ENCODE measurements around the gene C1orf232. TPM values are rescaled to one million over a fixed set of nuclear protein-coding genes. Genes with fewer than 3 reads are reported as not detected.
A peak's percentile ranks its signal among the peaks of the same experiment; 100 is the strongest.

The C1orf232 gene
- total RNA-seq, 1 experiment from 2014 or later = not detected

DNA sequence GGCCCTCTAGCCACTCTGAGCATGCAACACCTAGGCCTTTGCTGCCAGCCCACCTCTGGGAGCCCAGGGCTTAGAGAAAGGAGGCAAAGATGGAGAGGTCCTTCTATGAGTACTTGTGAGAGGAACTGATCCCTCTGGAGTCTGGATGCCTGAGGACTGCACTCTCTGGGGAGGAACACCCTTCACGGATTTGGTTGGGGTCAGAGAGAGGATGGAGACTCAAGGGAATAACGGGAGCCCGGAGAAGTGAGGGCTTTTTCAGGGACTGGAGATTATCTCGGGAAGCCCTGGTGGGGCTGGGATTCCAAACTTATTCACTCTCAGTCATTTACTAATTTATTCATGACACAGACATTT is 413 bp upstream of the C1orf232 start:
- peaks cover 4% of the 10 kb centered on the region for H3K36me3 ChIP-seq (replicated peaks; ENCODE audit: control insufficient read depth, insufficient read depth, low read length)
- peaks cover 11% of the 10 kb centered on the region for H3K27me3 ChIP-seq (ENCODE audit: control insufficient read depth, insufficient read depth, low read length)
- no peak overlapping the region for H3K4me3 ChIP-seq (ENCODE audit: insufficient read depth, low read depth, low read length)
- DNase-seq = no peak

DNA sequence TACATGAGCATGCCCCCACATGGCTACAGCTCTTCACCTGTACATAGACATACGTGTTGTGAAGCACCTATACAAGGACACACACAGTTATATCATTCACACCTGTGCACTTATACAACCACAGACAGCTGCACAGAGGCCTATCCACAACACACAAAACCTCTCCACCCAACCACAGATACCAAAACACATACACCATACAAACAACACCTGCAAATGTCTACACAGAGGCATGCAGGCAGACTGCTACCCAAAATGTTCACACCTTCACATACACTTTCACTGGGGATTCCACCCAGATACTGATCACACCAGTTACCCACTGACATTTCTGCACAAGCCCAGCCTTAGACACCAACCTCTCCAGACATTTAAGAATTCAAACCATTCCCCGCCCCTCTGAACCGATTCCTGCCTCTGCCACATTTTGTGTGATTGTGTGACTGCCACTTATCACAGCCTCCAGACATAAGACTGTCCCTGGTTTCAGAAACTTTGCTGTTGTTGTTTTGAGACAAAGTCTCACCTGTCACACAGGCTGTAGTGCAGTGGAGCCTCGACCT is 2.0 kb downstream of the C1orf232 start:
- peaks cover 32% of the 10 kb centered on the region for H3K27me3 ChIP-seq (ENCODE audit: control insufficient read depth, insufficient read depth, low read length)
- peaks cover 4% of the 10 kb centered on the region for H3K36me3 ChIP-seq (replicated peaks; ENCODE audit: control insufficient read depth, insufficient read depth, low read length)
- H3K4me3 ChIP-seq (ENCODE audit: insufficient read depth, low read depth, low read length) = no peak overlapping the region
- DNase-seq = no peak

DNA sequence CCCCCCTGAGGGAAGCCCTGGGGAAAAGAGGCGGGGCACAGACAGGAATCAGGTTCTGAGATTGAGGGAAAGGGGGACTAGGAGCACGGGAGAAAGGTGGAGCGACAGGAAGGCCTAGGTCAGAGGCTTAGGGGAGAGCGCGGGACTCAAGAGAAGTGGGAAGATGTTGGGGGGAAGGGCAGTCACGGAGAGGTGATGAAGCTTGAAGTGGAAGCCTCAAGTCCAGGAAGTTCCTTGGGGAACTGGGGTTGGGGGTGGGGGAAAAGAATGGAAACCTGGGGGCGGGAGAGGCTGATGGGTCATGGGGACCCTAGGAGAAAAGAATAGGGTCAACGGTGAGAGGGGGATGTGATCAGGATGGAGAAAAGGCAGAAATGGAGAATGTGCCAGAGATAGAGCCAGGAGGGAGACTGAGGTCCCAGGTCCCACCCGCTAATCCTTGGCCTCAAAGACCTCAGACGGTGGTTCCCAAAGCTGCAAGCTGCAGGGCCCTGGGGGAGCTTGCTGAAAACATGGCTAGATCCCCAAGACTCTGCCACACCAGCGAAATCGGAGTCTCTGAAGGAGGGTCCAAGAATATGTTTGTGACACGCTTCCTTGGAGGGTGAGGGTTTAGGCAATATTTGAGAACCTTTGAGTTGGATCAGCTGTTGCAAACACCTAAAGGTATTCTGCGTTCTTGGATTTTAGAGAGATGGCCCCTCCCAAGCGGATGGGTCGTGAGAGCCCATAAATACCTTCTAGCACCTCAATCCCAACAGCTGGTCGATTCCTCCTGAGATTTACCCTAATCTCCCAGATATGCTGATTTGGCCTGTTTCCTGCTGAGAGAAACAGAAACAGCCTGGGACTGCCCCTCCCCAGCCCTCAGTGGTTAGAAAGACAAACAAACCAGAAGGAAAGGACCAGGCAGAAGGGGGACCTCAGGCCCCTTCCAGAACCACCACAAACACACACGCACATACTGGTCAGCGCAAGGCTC is 3.6 kb downstream of the C1orf232 start:
- no peaks in the 10 kb centered on the region for H3K36me3 ChIP-seq (replicated peaks; ENCODE audit: control insufficient read depth, insufficient read depth, low read length)
- peak overlapping the region; percentile 35 for H3K4me3 ChIP-seq (ENCODE audit: insufficient read depth, low read depth, low read length)
- peak; percentile 59 for DNase-seq
- peaks cover 49% of the 10 kb centered on the region for H3K27me3 ChIP-seq (ENCODE audit: control insufficient read depth, insufficient read depth, low read length)

DNA sequence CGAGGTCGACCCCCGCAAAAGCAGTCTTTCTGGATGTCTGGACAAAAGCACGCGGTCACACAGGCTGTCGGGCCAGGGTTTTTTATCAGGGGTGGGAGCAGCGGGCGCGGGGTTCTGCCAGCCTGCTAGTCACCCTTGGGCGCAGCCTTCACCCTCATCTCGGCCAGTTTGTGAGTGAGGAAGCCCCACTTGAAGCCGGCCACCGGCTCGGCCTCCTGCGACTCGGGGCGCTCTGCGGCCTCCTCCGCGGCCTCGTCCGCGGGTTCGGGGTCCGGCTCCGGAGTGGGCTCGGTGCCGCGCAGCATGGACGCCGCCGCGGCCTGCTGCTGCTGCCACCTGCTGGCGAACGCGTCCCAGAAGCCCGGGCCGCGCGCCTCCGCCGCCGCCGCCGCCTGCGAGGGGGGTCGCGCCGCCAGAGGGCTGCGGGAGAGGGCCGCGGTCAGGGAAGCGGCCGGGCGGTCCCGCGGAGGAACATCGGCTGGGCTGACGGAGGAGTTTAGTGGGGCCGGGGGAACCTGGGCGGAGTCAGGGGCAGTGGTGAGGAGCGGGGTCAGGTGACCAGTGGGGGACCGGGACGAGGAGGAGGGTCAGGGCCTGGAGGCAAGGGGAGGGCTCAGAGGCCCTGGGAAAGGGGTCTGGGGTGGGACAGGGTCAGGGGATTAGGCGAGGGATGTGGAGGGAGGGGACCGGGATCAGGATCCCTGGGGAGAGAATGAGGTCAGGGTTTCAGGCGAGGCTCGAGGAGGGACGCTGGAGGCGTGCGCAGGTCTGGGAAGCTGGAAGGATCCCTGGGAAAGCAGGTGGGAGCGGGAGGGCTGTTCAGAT is 4.5 kb downstream of the C1orf232 start:
- DNase-seq = peak; percentile 93
- H3K4me3 ChIP-seq (ENCODE audit: insufficient read depth, low read depth, low read length) = peak overlapping the region; percentile 35
- peaks cover 54% of the 10 kb centered on the region for H3K27me3 ChIP-seq (ENCODE audit: control insufficient read depth, insufficient read depth, low read length)
- no peaks in the 10 kb centered on the region for H3K36me3 ChIP-seq (replicated peaks; ENCODE audit: control insufficient read depth, insufficient read depth, low read length)

DNA sequence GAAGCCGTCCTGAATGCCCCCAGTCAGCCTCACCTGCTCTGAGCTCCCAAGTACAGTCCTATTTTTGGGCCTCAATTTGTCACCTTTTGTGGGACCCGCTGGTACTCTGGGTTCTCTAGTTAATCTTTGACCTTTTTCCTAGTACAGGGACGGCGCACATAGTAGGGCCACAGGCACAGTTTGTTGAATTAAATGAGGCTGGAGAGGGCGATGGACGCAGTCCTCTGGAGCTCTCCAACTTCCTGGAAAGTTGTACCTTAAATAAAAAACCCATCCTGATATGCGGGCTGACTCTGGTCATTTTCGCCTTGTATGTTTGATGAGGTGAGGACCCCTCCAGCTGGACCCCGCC is 5.1 kb downstream of the C1orf232 start:
- Histone ChIP-seq H3K27me3 (ENCODE audit: control insufficient read depth, insufficient read depth, low read length) (peaks cover 55% of the 10 kb centered on the region), H3K4me3 (ENCODE audit: insufficient read depth, low read depth, low read length) (peak overlapping the region; percentile 35), H3K36me3 (replicated peaks; ENCODE audit: control insufficient read depth, insufficient read depth, low read length) (no peaks in the 10 kb centered on the region)
- DNase-seq = no peak

DNA sequence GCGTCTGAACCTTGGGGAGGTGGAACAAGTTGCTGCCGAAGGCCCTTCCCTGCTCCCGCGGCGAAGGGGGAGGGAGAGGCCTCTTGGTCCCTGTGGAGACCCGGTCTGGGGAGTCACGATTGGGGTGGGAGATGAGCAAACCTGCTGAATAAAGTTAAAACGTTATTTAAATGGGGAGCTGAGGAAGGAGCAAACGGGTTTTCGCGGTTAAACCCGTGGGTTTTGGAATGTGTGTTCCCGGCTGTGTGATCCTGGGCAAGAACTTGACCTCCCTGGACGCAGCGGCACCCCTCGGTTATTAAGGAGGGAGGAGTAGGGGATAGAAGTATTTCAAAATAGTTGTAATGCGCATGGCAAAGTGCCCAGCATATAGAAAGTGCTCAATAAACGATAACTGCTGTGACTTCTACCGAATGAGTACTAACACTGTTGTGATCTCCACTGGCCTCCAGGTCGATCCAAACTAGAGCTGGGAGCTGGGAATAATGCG is 6.5 kb downstream of the C1orf232 start:
- H3K4me3 ChIP-seq (ENCODE audit: insufficient read depth, low read depth, low read length) = peak overlapping the region; percentile 48
- H3K27me3 ChIP-seq (ENCODE audit: control insufficient read depth, insufficient read depth, low read length) = peaks cover 55% of the 10 kb centered on the region
- no peaks in the 10 kb centered on the region for H3K36me3 ChIP-seq (replicated peaks; ENCODE audit: control insufficient read depth, insufficient read depth, low read length)
- DNase-seq = peak; percentile 58

DNA sequence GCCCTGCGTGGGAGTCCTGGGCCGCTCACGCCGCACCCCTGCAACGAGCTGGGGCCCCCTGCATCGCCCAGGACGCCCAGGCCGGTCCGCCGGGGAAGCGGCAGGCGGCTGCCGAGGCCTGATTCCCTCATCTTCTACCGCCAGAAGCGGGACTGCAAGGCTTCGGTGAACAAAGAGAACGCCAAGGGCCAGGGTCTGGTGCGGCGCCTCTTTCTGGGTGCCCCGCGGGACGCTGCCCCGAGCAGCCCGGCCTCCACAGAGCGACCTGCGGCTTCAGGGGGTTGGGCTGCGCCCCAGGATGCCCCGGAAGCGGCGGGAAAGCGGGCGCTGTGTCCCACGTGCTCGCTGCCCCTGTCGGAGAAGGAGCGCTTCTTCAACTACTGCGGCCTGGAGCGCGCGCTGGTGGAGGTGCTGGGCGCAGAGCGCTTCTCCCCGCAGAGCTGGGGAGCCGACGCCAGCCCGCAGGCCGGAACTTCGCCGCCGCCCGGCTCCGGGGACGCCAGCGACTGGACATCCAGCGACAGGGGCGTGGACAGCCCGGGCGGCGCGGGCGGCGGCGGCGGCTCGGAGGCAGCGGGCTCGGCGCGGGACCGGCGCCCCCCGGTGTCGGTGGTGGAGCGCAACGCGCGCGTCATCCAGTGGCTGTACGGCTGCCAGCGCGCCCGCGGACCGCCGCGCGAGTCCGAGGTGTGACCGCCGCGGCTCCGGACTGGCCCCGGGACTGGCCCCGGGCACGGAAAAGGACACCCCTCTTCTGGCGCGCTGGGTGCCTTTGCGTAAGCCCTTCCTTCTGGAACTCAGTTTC is 7.1 kb downstream of the C1orf232 start:
- Histone ChIP-seq H3K27me3 (ENCODE audit: control insufficient read depth, insufficient read depth, low read length) (peaks cover 56% of the 10 kb centered on the region), H3K36me3 (replicated peaks; ENCODE audit: control insufficient read depth, insufficient read depth, low read length) (no peaks in the 10 kb centered on the region), H3K4me3 (ENCODE audit: insufficient read depth, low read depth, low read length) (peak overlapping the region; percentile 48)
- peak; percentile 87 for DNase-seq

DNA sequence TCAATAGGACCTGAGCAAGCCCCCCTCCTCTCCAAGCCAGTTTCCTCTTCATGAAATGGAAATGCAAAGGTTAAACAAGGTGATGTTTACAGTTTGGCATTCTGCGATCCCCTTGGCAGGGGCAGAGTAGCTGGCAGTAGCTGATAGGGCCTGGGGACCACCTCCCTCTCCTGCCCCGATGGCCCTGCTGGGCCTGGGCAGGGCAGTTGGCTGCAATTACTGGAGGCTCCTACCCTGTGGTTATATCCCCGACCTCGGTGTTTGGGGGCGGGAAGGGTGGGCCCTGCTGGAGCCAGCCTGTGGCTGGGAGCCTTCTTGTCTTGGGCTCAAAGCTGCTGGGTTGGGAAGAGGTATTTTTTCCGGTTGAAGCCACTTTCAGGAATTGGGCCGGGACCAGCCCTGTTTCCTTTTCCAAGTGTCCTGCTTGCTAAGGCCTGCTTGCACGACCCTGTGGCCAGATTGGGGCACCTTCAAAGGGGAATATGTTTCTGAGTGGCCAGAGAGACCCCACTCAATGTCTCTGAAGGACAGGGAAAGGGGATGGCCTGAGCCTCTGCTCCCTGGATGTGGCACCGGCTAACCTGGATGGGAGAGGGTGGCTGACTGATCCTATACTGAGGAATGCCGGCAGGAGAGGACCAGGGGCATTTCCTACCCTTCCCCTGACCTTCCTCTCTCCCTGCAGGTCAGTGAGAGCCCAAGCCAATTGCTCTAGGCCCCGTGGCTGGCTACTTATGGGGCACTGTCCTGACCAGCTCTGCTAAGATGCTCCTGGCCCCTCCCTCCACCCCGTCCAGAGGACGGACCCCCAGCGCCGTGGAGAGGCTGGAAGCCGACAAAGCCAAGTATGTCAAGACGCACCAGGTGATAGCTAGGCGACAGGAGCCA is 8.0 kb downstream of the C1orf232 start:
- peaks cover 64% of the 10 kb centered on the region for H3K27me3 ChIP-seq (ENCODE audit: control insufficient read depth, insufficient read depth, low read length)
- peak; percentile 76 for DNase-seq
- peak overlapping the region; percentile 48 for H3K4me3 ChIP-seq (ENCODE audit: insufficient read depth, low read depth, low read length)
- no peaks in the 10 kb centered on the region for H3K36me3 ChIP-seq (replicated peaks; ENCODE audit: control insufficient read depth, insufficient read depth, low read length)

DNA sequence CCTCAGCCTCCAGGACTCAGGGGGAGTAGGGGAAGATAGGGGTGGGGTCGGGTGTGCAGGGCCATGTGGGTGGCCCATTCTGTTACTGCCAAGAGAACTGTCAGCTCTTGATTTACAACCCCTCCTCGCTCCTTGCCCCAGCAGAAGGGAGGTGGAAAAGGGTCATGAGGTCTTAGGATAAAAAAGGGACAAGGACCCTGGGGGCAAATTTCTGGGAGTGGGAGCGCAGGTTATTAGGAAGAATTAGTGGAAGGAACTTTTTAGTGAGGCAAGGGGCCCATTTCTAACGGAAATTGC is 9.1 kb downstream of the C1orf232 start:
- H3K4me3 ChIP-seq (ENCODE audit: insufficient read depth, low read depth, low read length) = no peak overlapping the region
- H3K27me3 ChIP-seq (ENCODE audit: control insufficient read depth, insufficient read depth, low read length) = peaks cover 68% of the 10 kb centered on the region
- DNase-seq = no peak
- H3K36me3 ChIP-seq (replicated peaks; ENCODE audit: control insufficient read depth, insufficient read depth, low read length) = no peaks in the 10 kb centered on the region

DNA sequence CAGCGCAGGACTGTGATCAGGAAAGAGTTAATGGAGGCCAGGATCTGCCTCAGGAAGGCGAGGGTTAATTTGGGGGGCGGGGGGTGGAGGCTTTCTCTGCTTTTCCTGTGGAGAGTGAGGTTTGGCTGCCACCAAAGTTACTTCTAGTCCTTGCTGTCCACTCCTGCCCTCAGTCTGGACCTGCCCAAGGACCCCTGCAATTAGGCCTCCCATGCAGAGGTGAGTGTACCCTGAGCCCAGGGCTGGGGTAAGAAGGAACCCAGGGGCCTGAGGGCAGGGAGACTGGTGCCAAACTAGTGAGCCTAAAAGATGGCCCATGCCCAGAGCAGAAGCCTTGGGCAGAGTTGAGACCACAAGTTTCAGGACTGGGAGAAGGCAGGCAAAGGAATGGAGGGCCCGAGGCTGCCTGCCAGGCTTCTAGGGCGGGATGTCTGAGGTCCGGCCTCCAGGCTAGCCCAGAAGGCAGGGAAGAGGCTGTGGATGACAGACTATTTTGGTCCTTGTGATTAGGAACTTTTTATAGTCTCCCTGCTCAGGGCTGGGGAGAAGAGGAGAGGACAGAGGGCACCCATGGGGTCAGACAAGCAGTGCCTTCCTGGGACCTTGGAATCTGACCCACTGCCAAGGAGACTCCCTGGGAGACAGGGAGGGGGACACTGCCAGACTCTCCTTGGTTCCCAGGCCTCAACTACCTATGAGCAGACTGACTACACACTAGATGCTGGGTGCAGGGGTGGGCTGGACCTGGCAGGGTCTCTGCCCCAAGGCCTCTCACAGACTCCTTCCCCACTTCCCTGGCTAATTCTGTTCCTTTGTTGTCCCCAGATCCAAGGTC is 9.6 kb downstream of the C1orf232 start, which contains the start of gene FAM110D:
FAM110D (plus strand) TSS at position 172 of the 835 bp plus-strand sequence. CDS start 2,213 bp downstream, outside the sequence.
- Histone ChIP-seq H3K36me3 (replicated peaks; ENCODE audit: control insufficient read depth, insufficient read depth, low read length) (no peaks in the 10 kb centered on the region), H3K27me3 (ENCODE audit: control insufficient read depth, insufficient read depth, low read length) (peaks cover 73% of the 10 kb centered on the region), H3K4me3 (ENCODE audit: insufficient read depth, low read depth, low read length) (peak within 1 kb of the TSS; percentile 19)
- DNase-seq = peak; percentile 60

DNA sequence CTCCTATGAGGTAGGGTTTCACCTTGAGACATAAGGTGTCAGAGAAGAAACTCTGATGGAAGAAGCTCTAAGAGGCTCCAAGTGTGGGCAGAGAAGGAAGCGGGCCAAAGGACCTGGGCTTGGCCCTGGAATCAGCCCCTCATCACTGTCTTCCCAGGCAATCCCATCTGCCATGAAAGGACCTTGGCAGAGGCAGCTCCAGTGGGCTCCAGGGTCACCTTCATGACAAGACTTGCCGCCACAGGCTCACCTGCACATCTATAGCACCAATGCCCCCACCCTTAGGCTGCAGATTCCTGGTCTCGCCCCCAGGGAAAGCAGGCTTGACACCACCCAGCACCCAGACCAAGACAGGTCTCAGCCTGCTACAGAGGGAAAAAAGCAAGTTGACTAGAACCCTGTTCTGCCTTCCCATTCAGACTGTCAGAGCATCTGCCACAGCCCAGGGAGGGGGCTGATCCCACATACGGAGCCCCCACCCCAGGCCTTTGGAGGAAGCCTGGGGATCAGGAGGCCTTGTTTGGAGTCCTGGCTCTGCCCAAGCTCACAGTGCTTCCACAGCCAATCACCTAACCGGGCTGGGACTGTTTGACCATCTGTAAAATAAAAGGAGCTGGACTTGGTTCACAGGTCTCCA is 10.4 kb downstream of the C1orf232 start:
- no peaks in the 10 kb centered on the region for H3K36me3 ChIP-seq (replicated peaks; ENCODE audit: control insufficient read depth, insufficient read depth, low read length)
- no peak for DNase-seq
- H3K4me3 ChIP-seq (ENCODE audit: insufficient read depth, low read depth, low read length) = no peak overlapping the region
- peaks cover 72% of the 10 kb centered on the region for H3K27me3 ChIP-seq (ENCODE audit: control insufficient read depth, insufficient read depth, low read length)

DNA sequence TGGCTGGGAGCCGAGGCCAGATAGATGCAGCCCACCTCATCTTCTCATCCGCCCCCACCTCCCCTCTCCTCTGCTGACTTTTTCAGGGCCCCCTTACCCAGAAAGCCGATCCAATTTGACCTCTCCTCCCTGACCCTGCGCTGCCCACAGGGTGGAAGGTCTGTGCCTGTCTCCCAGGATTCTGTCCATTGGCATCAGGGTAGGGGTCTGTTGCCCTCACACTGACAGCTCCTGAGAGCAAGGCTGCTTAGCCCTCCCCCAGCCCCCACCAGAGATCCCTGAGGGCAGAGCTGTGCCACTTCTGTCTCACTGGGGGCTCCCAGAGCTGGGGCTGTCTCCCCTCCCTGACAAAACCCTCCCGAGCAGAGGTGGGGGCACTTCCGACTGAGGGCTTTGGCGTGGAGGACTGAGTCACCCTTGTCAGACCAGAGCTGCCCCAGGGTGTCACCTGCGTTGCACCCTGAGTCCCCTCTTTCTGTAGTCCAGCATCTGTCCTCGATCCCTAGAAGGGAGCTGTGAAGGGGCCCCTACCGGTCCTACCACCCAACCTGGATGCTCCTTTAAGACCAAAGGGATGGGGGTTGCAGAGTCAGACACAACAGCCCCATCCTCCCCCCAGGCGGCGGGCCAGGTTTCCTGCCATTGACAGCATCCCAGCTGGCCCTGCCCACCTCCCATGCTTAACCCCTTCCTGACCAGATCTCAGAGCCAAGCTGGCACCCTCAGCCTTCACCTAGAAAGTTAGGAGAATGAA is 12.3 kb downstream of the C1orf232 start:
- Histone ChIP-seq H3K27me3 (ENCODE audit: control insufficient read depth, insufficient read depth, low read length) (peaks cover 58% of the 10 kb centered on the region), H3K4me3 (ENCODE audit: insufficient read depth, low read depth, low read length) (peak overlapping the region; percentile 28), H3K36me3 (replicated peaks; ENCODE audit: control insufficient read depth, insufficient read depth, low read length) (no peaks in the 10 kb centered on the region)
- peak; percentile 86 for DNase-seq

Measured in H7 (cell line).